Tibial artery (tissue), 4 donors: ENCODE data around the gene TNFRSF1A.

Experiments
- DNase-seq, 2 donors: peaks; one replicate each; pipeline ENCODE4 v3.0.0-alpha.2; 2019
- H3K27ac ChIP-seq, 2 donors: fragments of 200-600 bp; sonication (generic) in 1 of 2; 1 replicate in 1 of 2; 2 replicates in 1 of 2; pipeline ENCODE4 v1.5.1; 2018 to 2019; ENCODE audit warnings: mild to moderate bottlenecking in 1 of 2
- H3K27me3 ChIP-seq, 2 donors: fragments of 200-600 bp; sonication (generic) in 1 of 2; one replicate each; pipeline versions ENCODE4 v1.5.1 to v1.6.0; 2016 to 2019
- H3K36me3 ChIP-seq, 3 donors: fragments of 200-600 bp; sonication (generic) in 2 of 3; one replicate each; pipeline ENCODE4 v1.5.1; 2016 to 2019; ENCODE audit warnings: mild to moderate bottlenecking in 2 of 3
- H3K4me1 ChIP-seq, 4 donors: fragments of 200-600 bp; sonication (generic) in 2 of 4; 1 replicate in 3 of 4; 2 replicates in 1 of 4; pipeline ENCODE4 v1.5.1; 2016 to 2019
- H3K4me3 ChIP-seq, 2 donors: fragments of 200-600 bp; sonication (generic) in 1 of 2; 1 replicate in 1 of 2; 2 replicates in 1 of 2; pipeline ENCODE4 v1.5.1; 2018 to 2019; ENCODE audit warnings: mild to moderate bottlenecking in 2 of 2
- H3K9me3 ChIP-seq, 3 donors: fragments of 200-600 bp; sonication (generic) in 1 of 3; one replicate each; pipeline ENCODE4 v1.5.1; 2016 to 2019
- intact Hi-C: fragments of 100-400 bp; cut with DNase I; formaldehyde crosslinking; loops from one replicate; pipeline ENCODE4 v1.15.0; 2023; ENCODE audit warnings: low total_unique reads
- TF ChIP-seq, protein P1 (sequence below), 2 experiments: fragments of 200-600 bp in 1 of 2; fragments of 450-650 bp in 1 of 2; IDR thresholded peaks; one replicate each; pipeline ENCODE4 v1.5.1; 2017 to 2019; ENCODE audit warnings: antibody characterized with exemption in 2 of 2, mild to moderate bottlenecking in 1 of 2, moderate library complexity in 1 of 2

TNFRSF1A gene

DNA sequence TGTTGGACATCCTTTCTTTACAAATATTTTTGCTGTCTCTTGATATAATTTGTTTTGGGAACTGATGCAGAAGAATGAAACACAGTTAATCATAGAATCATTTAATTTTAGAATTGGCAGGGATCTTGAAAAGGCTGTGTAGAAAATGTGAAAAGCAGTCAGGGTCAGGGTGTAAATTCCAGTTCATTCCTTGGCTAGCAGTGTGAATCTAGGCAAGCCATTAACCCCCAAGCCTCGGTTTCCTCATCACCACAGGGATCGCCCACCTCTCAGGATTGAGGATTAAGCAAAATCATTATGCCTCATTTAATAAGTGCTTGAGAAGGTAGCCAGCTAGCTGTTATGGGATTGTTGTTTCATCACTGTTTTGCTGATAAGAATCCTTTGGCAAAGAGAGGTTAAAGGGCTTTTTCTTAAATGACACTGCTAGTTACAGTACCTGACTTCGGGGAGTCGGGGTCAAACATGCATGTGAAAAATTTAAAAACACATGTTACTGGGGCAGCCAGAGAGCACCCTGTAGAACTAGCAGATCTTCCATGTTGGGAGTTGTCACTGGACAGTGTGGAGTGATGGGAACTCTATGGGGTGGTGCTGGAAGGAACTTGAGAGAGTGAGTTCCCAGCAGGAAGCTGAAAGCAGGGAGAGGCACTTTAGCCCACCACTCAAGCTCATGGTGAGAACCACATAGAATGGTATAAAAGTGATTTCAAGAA lies 10.7 kb downstream of the TNFRSF1A start:
- no peaks in the 10 kb centered on the region for H3K9me3 ChIP-seq
- H3K27me3 ChIP-seq, result no peaks in the 10 kb centered on the region
- DNase-seq, result no peak
- no peak overlapping the region for H3K4me3 ChIP-seq
- intact Hi-C loops, result loop anchor here (2.0 kb wide), 1 partner anchor 60 kb away; no protein-coding TSS in a partner anchor
- H3K4me1 ChIP-seq, result peaks cover 0 to 79% (median 61%) of the 10 kb centered on the region in 4 donors
- TF ChIP-seq, protein P1, sequence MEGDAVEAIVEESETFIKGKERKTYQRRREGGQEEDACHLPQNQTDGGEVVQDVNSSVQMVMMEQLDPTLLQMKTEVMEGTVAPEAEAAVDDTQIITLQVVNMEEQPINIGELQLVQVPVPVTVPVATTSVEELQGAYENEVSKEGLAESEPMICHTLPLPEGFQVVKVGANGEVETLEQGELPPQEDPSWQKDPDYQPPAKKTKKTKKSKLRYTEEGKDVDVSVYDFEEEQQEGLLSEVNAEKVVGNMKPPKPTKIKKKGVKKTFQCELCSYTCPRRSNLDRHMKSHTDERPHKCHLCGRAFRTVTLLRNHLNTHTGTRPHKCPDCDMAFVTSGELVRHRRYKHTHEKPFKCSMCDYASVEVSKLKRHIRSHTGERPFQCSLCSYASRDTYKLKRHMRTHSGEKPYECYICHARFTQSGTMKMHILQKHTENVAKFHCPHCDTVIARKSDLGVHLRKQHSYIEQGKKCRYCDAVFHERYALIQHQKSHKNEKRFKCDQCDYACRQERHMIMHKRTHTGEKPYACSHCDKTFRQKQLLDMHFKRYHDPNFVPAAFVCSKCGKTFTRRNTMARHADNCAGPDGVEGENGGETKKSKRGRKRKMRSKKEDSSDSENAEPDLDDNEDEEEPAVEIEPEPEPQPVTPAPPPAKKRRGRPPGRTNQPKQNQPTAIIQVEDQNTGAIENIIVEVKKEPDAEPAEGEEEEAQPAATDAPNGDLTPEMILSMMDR (IDR thresholded peaks at IDR 0.05), result no peak
- H3K36me3 ChIP-seq, result peaks cover 67 to 75% (median 73%) of the 10 kb centered on the region in 3 donors
- H3K27ac ChIP-seq, result peak overlapping the region; percentile 48 to 63

- Histone ChIP-seq H3K27ac (peak overlapping the region; percentile 48 to 63), H3K4me3 (no peak overlapping the region), H3K4me1 (peaks cover 0 to 78% (median 54%) of the 10 kb centered on the region in 4 donors), H3K9me3 (no peaks in the 10 kb centered on the region), H3K27me3 (no peaks in the 10 kb centered on the region), H3K36me3 (peaks cover 67 to 75% (median 73%) of the 10 kb centered on the region in 3 donors)
- TF ChIP-seq, protein P1 (IDR thresholded peaks at IDR 0.05), result no peak
- DNase-seq, result no peak
- intact Hi-C loops, result loop anchor here (2.0 kb wide), 1 partner anchor 61 kb away; no protein-coding TSS in a partner anchor
These were observed 11.7 kb downstream of the TNFRSF1A start for GRCh38 chr12:6330192-6330591.

- TF ChIP-seq, protein P1 (IDR thresholded peaks at IDR 0.05), result no peak
- intact Hi-C loops, result loop anchor here (2.0 kb wide), 1 partner anchor 61 kb away; no protein-coding TSS in a partner anchor
- H3K4me1 ChIP-seq, result peaks cover 0 to 75% (median 53%) of the 10 kb centered on the region in 4 donors
- DNase-seq, result no peak
- no peak overlapping the region for H3K4me3 ChIP-seq
- H3K36me3 ChIP-seq, result peaks cover 65 to 75% (median 73%) of the 10 kb centered on the region in 3 donors
- H3K27me3 ChIP-seq, result no peaks in the 10 kb centered on the region
- peak overlapping the region; percentile 24 to 63 for H3K27ac ChIP-seq
- H3K9me3 ChIP-seq, result no peaks in the 10 kb centered on the region
These were observed 12.2 kb downstream of the TNFRSF1A start for GRCh38 chr12:6329703-6330064.

GRCh38 chr12:6328945-6329702 lies 12.8 kb downstream of the TNFRSF1A start:
- Histone ChIP-seq H3K27ac (peak overlapping the region; percentile 24 to 63), H3K27me3 (no peaks in the 10 kb centered on the region), H3K4me3 (no peak overlapping the region), H3K36me3 (peaks cover 59 to 69% (median 68%) of the 10 kb centered on the region in 3 donors), H3K4me1 (peaks cover 0 to 75% (median 53%) of the 10 kb centered on the region in 4 donors), H3K9me3 (no peaks in the 10 kb centered on the region)
- intact Hi-C loops, result no loop called here
- no peak for DNase-seq
- TF ChIP-seq, protein P1 (IDR thresholded peaks at IDR 0.05), result no peak

GRCh38 chr12:6328045-6328779 lies 13.7 kb downstream of the TNFRSF1A start:
- TF ChIP-seq, protein P1 (IDR thresholded peaks at IDR 0.05), result no peak
- Histone ChIP-seq H3K27me3 (no peaks in the 10 kb centered on the region), H3K27ac (peak overlapping the region in 1 of 2 donors; percentile 54), H3K4me1 (peaks cover 0 to 75% (median 54%) of the 10 kb centered on the region in 4 donors), H3K36me3 (peaks cover 50 to 60% (median 59%) of the 10 kb centered on the region in 3 donors), H3K4me3 (no peak overlapping the region), H3K9me3 (no peaks in the 10 kb centered on the region)
- DNase-seq, result no peak
- intact Hi-C loops, result no loop called here
